Esophagus squamous epithelium (tissue), 4 donors: ENCODE data around the gene ZMIZ1.

Experiments
- CTCF ChIP-seq, 6 experiments: fragments of 450-650 bp in 4 of 6; fragments of 200-600 bp in 2 of 6; sonication (generic) in 2 of 6; IDR thresholded peaks; one replicate each; pipeline ENCODE4 v1.5.1; 2016 to 2019; ENCODE audit warnings: antibody characterized with exemption in 6 of 6, mild to moderate bottlenecking in 4 of 6, moderate library complexity in 4 of 6
- POLR2A ChIP-seq, 4 donors: fragments of 450-650 bp; IDR thresholded peaks; one replicate each; pipeline ENCODE4 v1.6.1; 2017; ENCODE audit warnings: antibody characterized with exemption in 4 of 4, mild to moderate bottlenecking in 4 of 4, moderate library complexity in 3 of 4

- TF ChIP-seq CTCF (IDR thresholded peaks at IDR 0.05) (no peak), POLR2A (IDR thresholded peaks at IDR 0.05) (no peak)
Measured at GRCh38 chr10:79025199-79025832, 43.5 kb upstream of the ZMIZ1 start.
